Measurements from ENCODE around the gene PLXDC2.

- TF ChIP-seq POLR2AphosphoS5 (IDR thresholded peaks at IDR 0.05; ENCODE audit: low read depth, low read length) (no peak), TAF1 (IDR thresholded peaks at IDR 0.05; ENCODE audit: borderline replicate concordance, low read depth, low read length) (no peak), POLR2A (IDR thresholded peaks at IDR 0.05; ENCODE audit: low read depth, low read length) (no peak)
Observed at GRCh38 chr10:20075713-20076112, 259.5 kb downstream of the PLXDC2 start.

Measured in GM12892 (cell line).